K562 (cell line): ENCODE measurements around the gene MLANA. TPM values are rescaled to one million over a fixed set of nuclear protein-coding genes. Genes with fewer than 3 reads are reported as not detected.

Experiments used
- DEAF1 ChIP-seq: fragments of 450-650 bp; formaldehyde crosslinking; IDR thresholded peaks from 2 replicates; pipeline ENCODE4 v1.4.0; 2020; ENCODE audit warnings: mild to moderate bottlenecking, moderate library complexity
- DIDO1 ChIP-seq: fragments of 450-650 bp; IDR thresholded peaks from 2 replicates; pipeline ENCODE4 v1.6.1; 2016; ENCODE audit warnings: low read depth, missing biosample characterization, missing genetic modification characterization
- IRF2 ChIP-seq: sonication (generic); formaldehyde crosslinking; IDR thresholded peaks from 2 replicates; pipeline ENCODE4 v1.8.1; 2022; ENCODE audit warnings: mild to moderate bottlenecking, missing genetic modification reagents
- JUN ChIP-seq, 2 experiments: sonication (generic) in 1 of 2; formaldehyde crosslinking in 1 of 2; IDR thresholded peaks; 2 replicates each; pipeline versions ENCODE4 v1.6.1 to v1.8.0; 2012 to 2022; ENCODE audit warnings: borderline replicate concordance in 2 of 2, mild to moderate bottlenecking in 2 of 2, improper control_type of control experiment in 1 of 2, low read depth in 1 of 2, low read length in 1 of 2, missing genetic modification reagents in 1 of 2
- NR1H2 ChIP-seq: sonication (generic); formaldehyde crosslinking; IDR thresholded peaks from 2 replicates; pipeline ENCODE4 v1.4.0; 2020; ENCODE audit warnings: mild to moderate bottlenecking, missing genetic modification reagents
- RBM15 ChIP-seq: fragments of 200-400 bp; formaldehyde crosslinking; IDR thresholded peaks from 2 replicates; pipeline ENCODE4 v1.6.1; 2018; ENCODE audit warnings: mild to moderate bottlenecking, low read length, moderate library complexity; ENCODE audit not compliant: insufficient read depth
- RFX7 ChIP-seq: fragments of 250-450 bp; sonication (Bioruptor Pico); IDR thresholded peaks from 2 replicates; pipeline ENCODE4 v1.5.1; 2021; ENCODE audit warnings: mild to moderate bottlenecking
- SMAD1 ChIP-seq: fragments of 150-350 bp; IDR thresholded peaks from 2 replicates; pipeline ENCODE4 v1.6.1; 2014; ENCODE audit warnings: low read length, low read depth; ENCODE audit not compliant: partially characterized antibody
- ZNF764 ChIP-seq: fragments of 250-450 bp; sonication (Bioruptor Pico); IDR thresholded peaks from 2 replicates; pipeline ENCODE4 v1.4.0; 2020; ENCODE audit warnings: low read depth, mild to moderate bottlenecking, moderate library complexity
- ZNF780A ChIP-seq: fragments of 250-450 bp; sonication (Bioruptor Pico); IDR thresholded peaks from 2 replicates; pipeline ENCODE4 v1.5.0; 2021; ENCODE audit warnings: mild to moderate bottlenecking
- polyA plus RNA-seq, 8 experiments: library from polyadenylated mRNA; depleted of rRNA in 4 of 8; stranded (reverse) in 5 of 8; unstranded in 3 of 8; fragments of >200 nt; fragmentation: Nextera tagmentation in 2 of 8; fragmentation: Illumina TruSeq in 1 of 8; extraction: Ambion mirVana in 2 of 8; extraction: Trizol in 1 of 8; gene quantifications; 2 replicates each; pipeline versions ENCODE4 v1.2.1 to v1.2.3, GENCODE V29; 2011 to 2014; ENCODE audit warnings: inconsistent platforms in 1 of 8, missing spikeins in 1 of 8
- total RNA-seq, 7 experiments: library from RNA; depleted of rRNA in 6 of 7; stranded (reverse); fragments of >200 nt in 6 of 7; fragmentation: Illumina TruSeq in 2 of 7; extraction: Trizol in 2 of 7; gene quantifications; 2 replicates each; pipeline versions ENCODE4 v1.2.1 to v1.2.3, GENCODE V29; 2011 to 2021; ENCODE audit warnings: low replicate concordance in 1 of 7
- TF ChIP-seq, protein P1 (sequence below), 2 experiments: fragments of 450-650 bp in 1 of 2; sonication (generic) in 1 of 2; formaldehyde crosslinking in 1 of 2; IDR thresholded peaks; 2 replicates each; pipeline versions ENCODE4 v1.7.1 to v1.9.0; 2016 to 2022; ENCODE audit warnings: inconsistent platforms in 1 of 2, mild to moderate bottlenecking in 1 of 2, missing genetic modification reagents in 1 of 2
- TF ChIP-seq, protein P2 (sequence below): fragments of 450-650 bp; formaldehyde crosslinking; IDR thresholded peaks from 2 replicates; pipeline ENCODE4 v1.4.0; 2020; ENCODE audit warnings: mild to moderate bottlenecking, moderate library complexity

Gene MLANA
- total and polyA plus RNA-seq, 9 of the 15 experiments (the other 6 are each of a cell fraction or from before 2014, with no cell fraction given): not detected

- TF ChIP-seq, protein P1, sequence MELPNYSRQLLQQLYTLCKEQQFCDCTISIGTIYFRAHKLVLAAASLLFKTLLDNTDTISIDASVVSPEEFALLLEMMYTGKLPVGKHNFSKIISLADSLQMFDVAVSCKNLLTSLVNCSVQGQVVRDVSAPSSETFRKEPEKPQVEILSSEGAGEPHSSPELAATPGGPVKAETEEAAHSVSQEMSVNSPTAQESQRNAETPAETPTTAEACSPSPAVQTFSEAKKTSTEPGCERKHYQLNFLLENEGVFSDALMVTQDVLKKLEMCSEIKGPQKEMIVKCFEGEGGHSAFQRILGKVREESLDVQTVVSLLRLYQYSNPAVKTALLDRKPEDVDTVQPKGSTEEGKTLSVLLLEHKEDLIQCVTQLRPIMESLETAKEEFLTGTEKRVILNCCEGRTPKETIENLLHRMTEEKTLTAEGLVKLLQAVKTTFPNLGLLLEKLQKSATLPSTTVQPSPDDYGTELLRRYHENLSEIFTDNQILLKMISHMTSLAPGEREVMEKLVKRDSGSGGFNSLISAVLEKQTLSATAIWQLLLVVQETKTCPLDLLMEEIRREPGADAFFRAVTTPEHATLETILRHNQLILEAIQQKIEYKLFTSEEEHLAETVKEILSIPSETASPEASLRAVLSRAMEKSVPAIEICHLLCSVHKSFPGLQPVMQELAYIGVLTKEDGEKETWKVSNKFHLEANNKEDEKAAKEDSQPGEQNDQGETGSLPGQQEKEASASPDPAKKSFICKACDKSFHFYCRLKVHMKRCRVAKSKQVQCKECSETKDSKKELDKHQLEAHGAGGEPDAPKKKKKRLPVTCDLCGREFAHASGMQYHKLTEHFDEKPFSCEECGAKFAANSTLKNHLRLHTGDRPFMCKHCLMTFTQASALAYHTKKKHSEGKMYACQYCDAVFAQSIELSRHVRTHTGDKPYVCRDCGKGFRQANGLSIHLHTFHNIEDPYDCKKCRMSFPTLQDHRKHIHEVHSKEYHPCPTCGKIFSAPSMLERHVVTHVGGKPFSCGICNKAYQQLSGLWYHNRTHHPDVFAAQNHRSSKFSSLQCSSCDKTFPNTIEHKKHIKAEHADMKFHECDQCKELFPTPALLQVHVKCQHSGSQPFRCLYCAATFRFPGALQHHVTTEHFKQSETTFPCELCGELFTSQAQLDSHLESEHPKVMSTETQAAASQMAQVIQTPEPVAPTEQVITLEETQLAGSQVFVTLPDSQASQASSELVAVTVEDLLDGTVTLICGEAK (IDR thresholded peaks at IDR 0.05): no peak
- TF ChIP-seq, protein P1 (CRISPR knock-in tag; IDR thresholded peaks at IDR 0.05): no peak
- no peak for TF ChIP-seq SMAD1
- TF ChIP-seq DIDO1 (tag): no peak
- TF ChIP-seq DEAF1 (CRISPR knock-in tag): no peak
- no peak for TF ChIP-seq NR1H2 (CRISPR knock-in tag)
- TF ChIP-seq, protein P2, sequence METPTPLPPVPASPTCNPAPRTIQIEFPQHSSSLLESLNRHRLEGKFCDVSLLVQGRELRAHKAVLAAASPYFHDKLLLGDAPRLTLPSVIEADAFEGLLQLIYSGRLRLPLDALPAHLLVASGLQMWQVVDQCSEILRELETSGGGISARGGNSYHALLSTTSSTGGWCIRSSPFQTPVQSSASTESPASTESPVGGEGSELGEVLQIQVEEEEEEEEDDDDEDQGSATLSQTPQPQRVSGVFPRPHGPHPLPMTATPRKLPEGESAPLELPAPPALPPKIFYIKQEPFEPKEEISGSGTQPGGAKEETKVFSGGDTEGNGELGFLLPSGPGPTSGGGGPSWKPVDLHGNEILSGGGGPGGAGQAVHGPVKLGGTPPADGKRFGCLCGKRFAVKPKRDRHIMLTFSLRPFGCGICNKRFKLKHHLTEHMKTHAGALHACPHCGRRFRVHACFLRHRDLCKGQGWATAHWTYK (CRISPR knock-in tag): no peak
- TF ChIP-seq JUN (IDR thresholded peaks at IDR 0.05; ENCODE audit: borderline replicate concordance, low read depth, low read length): peak; percentile 94
- no peak for TF ChIP-seq JUN (CRISPR knock-in tag; IDR thresholded peaks at IDR 0.05; ENCODE audit: borderline replicate concordance)
- no peak for TF ChIP-seq RFX7
- TF ChIP-seq ZNF780A (CRISPR knock-in tag): no peak
- TF ChIP-seq RBM15: no peak
- no peak for TF ChIP-seq ZNF764 (CRISPR knock-in tag)
- TF ChIP-seq IRF2 (CRISPR knock-in tag): no peak
Observed at GRCh38 chr9:5879419-5880181, 11.1 kb upstream of the MLANA start (continued).
